Uterus (tissue), 4 donors: Measurements from ENCODE around the gene PARD3. TPM values are rescaled to one million over a fixed set of nuclear protein-coding genes. Genes with fewer than 3 reads are reported as not detected.

ENCODE experiments used
- DNase-seq, 2 donors: peaks; one replicate each; pipeline ENCODE4 v3.0.0-alpha.2; 2019 to 2020
- H3K27ac ChIP-seq, 2 donors: fragments of 200-600 bp; sonication (generic); 1 replicate in 1 of 2; 2 replicates in 1 of 2; pipeline ENCODE4 v1.5.1; 2016 to 2018
- H3K27me3 ChIP-seq, 2 donors: fragments of 200-600 bp; sonication (generic); one replicate each; pipeline ENCODE4 v1.5.1; 2018 to 2019; ENCODE audit warnings: control low read depth in 1 of 2
- H3K36me3 ChIP-seq, 2 donors: fragments of 200-600 bp; sonication (generic); one replicate each; pipeline ENCODE4 v1.5.1; 2019; ENCODE audit warnings: control low read depth in 1 of 2
- H3K4me1 ChIP-seq, 2 donors: fragments of 200-600 bp; sonication (generic); one replicate each; pipeline ENCODE4 v1.5.1; 2018 to 2019; ENCODE audit warnings: control low read depth in 1 of 2
- H3K4me3 ChIP-seq, 2 donors: fragments of 200-600 bp; sonication (generic); 1 replicate in 1 of 2; 2 replicates in 1 of 2; pipeline ENCODE4 v1.5.1; 2018 to 2019; ENCODE audit warnings: mild to moderate bottlenecking in 1 of 2
- H3K9me3 ChIP-seq, 2 donors: fragments of 200-600 bp; sonication (generic); one replicate each; pipeline ENCODE4 v1.5.1; 2019; ENCODE audit warnings: control low read depth in 1 of 2
- POLR2A ChIP-seq, 2 donors: fragments of 450-650 bp; IDR thresholded peaks; one replicate each; pipeline ENCODE4 v1.6.1; 2016; ENCODE audit warnings: antibody characterized with exemption in 2 of 2, mild to moderate bottlenecking in 1 of 2, moderate library complexity in 1 of 2
- intact Hi-C: fragments of 100-400 bp; cut with DNase I; formaldehyde crosslinking; loops from one replicate; pipeline ENCODE4 v1.15.1; 2023; ENCODE audit warnings: low total_unique reads
- total RNA-seq, 4 donors: library from RNA; depleted of rRNA in 3 of 4; stranded (reverse); fragments of >200 nt in 3 of 4; gene quantifications; one replicate each; pipeline versions ENCODE4 v1.1.0 to v1.2.4, GENCODE V29; 2014 to 2023
- TF ChIP-seq, protein P1 (sequence below), 4 experiments: fragments of 200-600 bp in 2 of 4; fragments of 450-650 bp in 2 of 4; sonication (generic) in 2 of 4; IDR thresholded peaks; one replicate each; pipeline ENCODE4 v1.5.1; 2016 to 2019; ENCODE audit warnings: antibody characterized with exemption in 4 of 4, mild to moderate bottlenecking in 2 of 4, moderate library complexity in 1 of 4
- donor health status: DM: yes; HTN: yes; CAD: no.

The PARD3 gene
- total RNA-seq, 4 donors from 2014 or later, result 42.1 to 96.1 (median 51.5) TPM

GRCh38 chr10:34406463-34407323 is 408.4 kb downstream of the PARD3 start:
- H3K9me3 ChIP-seq, result no peaks in the 10 kb centered on the region
- no peak for TF ChIP-seq POLR2A (IDR thresholded peaks at IDR 0.05)
- TF ChIP-seq, protein P1, sequence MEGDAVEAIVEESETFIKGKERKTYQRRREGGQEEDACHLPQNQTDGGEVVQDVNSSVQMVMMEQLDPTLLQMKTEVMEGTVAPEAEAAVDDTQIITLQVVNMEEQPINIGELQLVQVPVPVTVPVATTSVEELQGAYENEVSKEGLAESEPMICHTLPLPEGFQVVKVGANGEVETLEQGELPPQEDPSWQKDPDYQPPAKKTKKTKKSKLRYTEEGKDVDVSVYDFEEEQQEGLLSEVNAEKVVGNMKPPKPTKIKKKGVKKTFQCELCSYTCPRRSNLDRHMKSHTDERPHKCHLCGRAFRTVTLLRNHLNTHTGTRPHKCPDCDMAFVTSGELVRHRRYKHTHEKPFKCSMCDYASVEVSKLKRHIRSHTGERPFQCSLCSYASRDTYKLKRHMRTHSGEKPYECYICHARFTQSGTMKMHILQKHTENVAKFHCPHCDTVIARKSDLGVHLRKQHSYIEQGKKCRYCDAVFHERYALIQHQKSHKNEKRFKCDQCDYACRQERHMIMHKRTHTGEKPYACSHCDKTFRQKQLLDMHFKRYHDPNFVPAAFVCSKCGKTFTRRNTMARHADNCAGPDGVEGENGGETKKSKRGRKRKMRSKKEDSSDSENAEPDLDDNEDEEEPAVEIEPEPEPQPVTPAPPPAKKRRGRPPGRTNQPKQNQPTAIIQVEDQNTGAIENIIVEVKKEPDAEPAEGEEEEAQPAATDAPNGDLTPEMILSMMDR (IDR thresholded peaks at IDR 0.05), result no peak
- peaks cover 0 to 3% of the 10 kb centered on the region in 2 donors for H3K4me1 ChIP-seq
- intact Hi-C loops, result no loop called here
- H3K4me3 ChIP-seq, result no peak overlapping the region
- H3K27me3 ChIP-seq, result no peaks in the 10 kb centered on the region
- no peak overlapping the region for H3K27ac ChIP-seq
- no peak for DNase-seq
- no peaks in the 10 kb centered on the region for H3K36me3 ChIP-seq

GRCh38 chr10:34405611-34406462 is 409.3 kb downstream of the PARD3 start:
- H3K27me3 ChIP-seq, result no peaks in the 10 kb centered on the region
- intact Hi-C loops, result no loop called here
- peaks cover 0 to 3% of the 10 kb centered on the region in 2 donors for H3K4me1 ChIP-seq
- TF ChIP-seq POLR2A (IDR thresholded peaks at IDR 0.05), result no peak
- TF ChIP-seq, protein P1 (IDR thresholded peaks at IDR 0.05), result no peak
- no peak overlapping the region for H3K4me3 ChIP-seq
- no peaks in the 10 kb centered on the region for H3K9me3 ChIP-seq
- no peak overlapping the region for H3K27ac ChIP-seq
- no peak for DNase-seq
- H3K36me3 ChIP-seq, result no peaks in the 10 kb centered on the region

- no peaks in the 10 kb centered on the region for H3K36me3 ChIP-seq
- intact Hi-C loops, result no loop called here
- H3K4me1 ChIP-seq, result no peaks in the 10 kb centered on the region
- DNase-seq, result no peak
- TF ChIP-seq, protein P1 (IDR thresholded peaks at IDR 0.05), result no peak
- no peak for TF ChIP-seq POLR2A (IDR thresholded peaks at IDR 0.05)
- H3K9me3 ChIP-seq, result no peaks in the 10 kb centered on the region
- H3K27me3 ChIP-seq, result no peaks in the 10 kb centered on the region
- no peak overlapping the region for H3K27ac ChIP-seq
- H3K4me3 ChIP-seq, result no peak overlapping the region
Measured at GRCh38 chr10:34403512-34403911, 411.6 kb downstream of the PARD3 start.

DNA sequence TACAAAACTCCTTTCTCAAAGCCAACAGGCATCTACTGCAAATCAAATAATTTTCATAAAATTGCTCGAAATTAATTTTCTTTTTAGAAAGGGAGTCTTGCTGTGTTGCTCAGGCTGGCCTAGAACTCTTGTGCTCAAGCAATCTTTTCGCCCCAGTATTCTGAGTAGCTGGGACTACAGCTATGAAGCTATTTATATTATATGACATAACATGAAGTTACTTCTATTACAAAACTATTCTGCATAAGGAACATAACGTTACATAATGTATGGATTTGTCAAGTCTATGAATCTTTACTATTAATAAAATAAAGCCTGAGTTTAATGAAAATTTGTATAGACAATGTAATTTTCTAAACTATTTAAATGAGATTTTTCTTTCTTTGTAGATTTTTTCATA is 415.0 kb downstream of the PARD3 start:
- Histone ChIP-seq H3K4me1 (no peaks in the 10 kb centered on the region), H3K27me3 (no peaks in the 10 kb centered on the region), H3K27ac (no peak overlapping the region), H3K4me3 (no peak overlapping the region), H3K9me3 (no peaks in the 10 kb centered on the region), H3K36me3 (no peaks in the 10 kb centered on the region)
- DNase-seq, result no peak
- TF ChIP-seq, protein P1 (IDR thresholded peaks at IDR 0.05), result no peak
- no peak for TF ChIP-seq POLR2A (IDR thresholded peaks at IDR 0.05)
- intact Hi-C loops, result no loop called here

DNA sequence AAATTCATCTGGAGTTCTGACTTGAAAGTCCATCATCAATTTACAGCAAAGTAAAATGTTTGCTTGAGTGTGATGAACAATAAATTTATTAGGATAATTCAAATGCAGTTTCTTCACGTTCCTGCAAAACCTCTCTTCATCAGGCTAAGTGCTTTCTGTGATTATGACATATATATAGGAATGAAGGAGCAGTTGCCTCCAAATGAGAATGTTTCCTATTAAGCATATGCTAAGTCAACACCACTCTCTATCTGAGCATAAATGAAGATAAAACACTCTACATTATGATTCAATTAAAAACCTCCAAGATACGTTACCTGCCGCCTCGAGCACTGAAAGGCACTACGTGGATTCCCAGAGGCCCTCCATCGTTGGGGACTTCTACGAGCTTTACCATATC is 416.1 kb downstream of the PARD3 start:
- intact Hi-C loops, result no loop called here
- DNase-seq, result no peak
- Histone ChIP-seq H3K27ac (no peak overlapping the region), H3K4me3 (no peak overlapping the region), H3K36me3 (no peaks in the 10 kb centered on the region), H3K4me1 (no peaks in the 10 kb centered on the region), H3K27me3 (no peaks in the 10 kb centered on the region), H3K9me3 (no peaks in the 10 kb centered on the region)
- TF ChIP-seq, protein P1 (IDR thresholded peaks at IDR 0.05), result no peak
- no peak for TF ChIP-seq POLR2A (IDR thresholded peaks at IDR 0.05)
